Gastroesophageal sphincter (tissue), 3 donors: ENCODE data around the gene RYR3.

Experiments
- EP300 ChIP-seq: sonication (generic); formaldehyde crosslinking; IDR thresholded peaks from one replicate; pipeline ENCODE4 v1.6.1; 2017; ENCODE audit warnings: antibody characterized with exemption, mild to moderate bottlenecking
- POLR2A ChIP-seq, 2 donors: fragments of 450-650 bp; IDR thresholded peaks; one replicate each; pipeline ENCODE4 v1.6.1; 2017; ENCODE audit warnings: antibody characterized with exemption in 2 of 2, mild to moderate bottlenecking in 2 of 2, moderate library complexity in 1 of 2
- POLR2AphosphoS5 ChIP-seq: sonication (generic); formaldehyde crosslinking; IDR thresholded peaks from one replicate; pipeline ENCODE4 v1.6.1; 2017; ENCODE audit warnings: antibody characterized with exemption
- TF ChIP-seq, protein P1 (sequence below), 4 experiments: fragments of 200-600 bp in 2 of 4; fragments of 450-650 bp in 2 of 4; sonication (generic) in 1 of 4; IDR thresholded peaks; one replicate each; pipeline ENCODE4 v1.5.1; 2017 to 2019; ENCODE audit warnings: antibody characterized with exemption in 4 of 4, mild to moderate bottlenecking in 2 of 4, moderate library complexity in 2 of 4

DNA sequence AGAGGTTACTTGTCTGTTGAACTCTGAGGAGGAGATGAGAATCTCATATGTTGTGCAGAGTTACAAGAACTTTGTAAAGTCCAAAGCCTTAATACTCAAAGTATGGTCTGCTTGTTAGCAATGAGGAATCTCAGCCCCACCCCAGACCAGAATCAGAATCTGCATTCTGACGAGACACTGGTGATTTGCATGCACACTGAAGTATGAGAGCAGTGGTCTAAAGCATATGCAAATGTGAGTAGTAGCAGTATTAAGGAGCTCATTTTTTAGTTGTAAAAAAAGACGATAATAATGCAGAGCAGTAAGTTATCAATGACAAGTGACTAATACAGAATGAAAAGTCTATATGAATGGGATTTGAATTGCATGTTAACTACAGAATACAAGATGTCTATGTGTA, 327.7 kb downstream of the RYR3 start:
- TF ChIP-seq, protein P1, sequence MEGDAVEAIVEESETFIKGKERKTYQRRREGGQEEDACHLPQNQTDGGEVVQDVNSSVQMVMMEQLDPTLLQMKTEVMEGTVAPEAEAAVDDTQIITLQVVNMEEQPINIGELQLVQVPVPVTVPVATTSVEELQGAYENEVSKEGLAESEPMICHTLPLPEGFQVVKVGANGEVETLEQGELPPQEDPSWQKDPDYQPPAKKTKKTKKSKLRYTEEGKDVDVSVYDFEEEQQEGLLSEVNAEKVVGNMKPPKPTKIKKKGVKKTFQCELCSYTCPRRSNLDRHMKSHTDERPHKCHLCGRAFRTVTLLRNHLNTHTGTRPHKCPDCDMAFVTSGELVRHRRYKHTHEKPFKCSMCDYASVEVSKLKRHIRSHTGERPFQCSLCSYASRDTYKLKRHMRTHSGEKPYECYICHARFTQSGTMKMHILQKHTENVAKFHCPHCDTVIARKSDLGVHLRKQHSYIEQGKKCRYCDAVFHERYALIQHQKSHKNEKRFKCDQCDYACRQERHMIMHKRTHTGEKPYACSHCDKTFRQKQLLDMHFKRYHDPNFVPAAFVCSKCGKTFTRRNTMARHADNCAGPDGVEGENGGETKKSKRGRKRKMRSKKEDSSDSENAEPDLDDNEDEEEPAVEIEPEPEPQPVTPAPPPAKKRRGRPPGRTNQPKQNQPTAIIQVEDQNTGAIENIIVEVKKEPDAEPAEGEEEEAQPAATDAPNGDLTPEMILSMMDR (IDR thresholded peaks at IDR 0.05), result no peak
- TF ChIP-seq POLR2A (IDR thresholded peaks at IDR 0.05) (no peak), EP300 (no peak), POLR2AphosphoS5 (no peak)
